Panc1 (cell line): Measurements from ENCODE around the gene PDP2. TPM values are rescaled to one million over a fixed set of nuclear protein-coding genes. Genes with fewer than 3 reads are reported as not detected.

Experiments
- ATAC-seq: fragments of 200-7000 bp; cut with Tn5 transposase; 2 replicates; pipeline ENCODE4 v1.9.1; 2020; ENCODE audit warnings: mild to moderate bottlenecking, moderate library complexity
- BruUV-seq: library from RNA; stranded (reverse); fragments of 400-500 nt; replicated peaks from 2 replicates; lab custom pipeline; 2021; lab: Mats Ljungman, UMichigan
- CTCF ChIA-PET: fragments of 300-600 bp; sonication (Branson Sonifier 250); formaldehyde crosslinking; loops from one replicate; lab custom pipeline; 2022; ENCODE audit warnings: antibody characterized with exemption; lab: Charles Lee
- POLR2A ChIA-PET: fragments of 300-600 bp; sonication (Branson Sonifier 250); formaldehyde crosslinking; loops from one replicate; lab custom pipeline; 2022; ENCODE audit warnings: antibody characterized with exemption; lab: Charles Lee
- DNase-seq: peaks from one replicate; pipeline ENCODE4 v3.0.0-alpha.2; 2010; ENCODE audit warnings: low read depth, low spot score
- H3K27ac ChIP-seq: 2 replicates; pipeline ENCODE4 v1.5.1; 2011; ENCODE audit warnings: mild to moderate bottlenecking, low read length, inconsistent platforms
- H3K27me3 ChIP-seq: fragments of 200-500 bp; sonication (Bioruptor generic); 2 replicates; pipeline ENCODE4 v1.6.0; 2014; ENCODE audit warnings: low read length, inconsistent platforms; ENCODE audit not compliant: control insufficient read depth, insufficient read depth
- H3K36me3 ChIP-seq: fragments of 200-500 bp; sonication (Bioruptor generic); 2 replicates; pipeline ENCODE4 v1.5.1; 2014; ENCODE audit warnings: inconsistent platforms, mild to moderate bottlenecking, low read length, moderate library complexity; ENCODE audit not compliant: control insufficient read depth, insufficient read depth
- H3K4me1 ChIP-seq: 2 replicates; pipeline ENCODE4 v1.5.1; 2011; ENCODE audit warnings: inconsistent platforms, mild to moderate bottlenecking, low read length, moderate library complexity; ENCODE audit not compliant: control insufficient read depth, insufficient read depth
- H3K4me3 ChIP-seq, 2 experiments: 2 replicates each; pipeline ENCODE4 v1.5.1; 2011 to 2012; ENCODE audit warnings: low read depth in 2 of 2, low read length in 2 of 2, mild to moderate bottlenecking in 2 of 2, inconsistent platforms in 1 of 2, moderate library complexity in 1 of 2
- H3K9me3 ChIP-seq: fragments of 200-500 bp; sonication (Bioruptor generic); 2 replicates; pipeline ENCODE4 v1.5.1; 2014; ENCODE audit warnings: low read depth, mild to moderate bottlenecking, inconsistent platforms, low read length, moderate library complexity; ENCODE audit not compliant: control insufficient read depth, insufficient read depth
- CTCF ChIP-seq: fragments of 450-650 bp; IDR thresholded peaks from 2 replicates; pipeline ENCODE4 v1.5.1; 2017; ENCODE audit warnings: mild to moderate bottlenecking
- POLR2AphosphoS5 ChIP-seq: IDR thresholded peaks from 2 replicates; pipeline ENCODE4 v1.6.1; 2012; ENCODE audit warnings: mild to moderate bottlenecking, low read depth, low read length, moderate library complexity
- REST ChIP-seq, 2 experiments: IDR thresholded peaks; 2 replicates each; pipeline ENCODE4 v1.6.1; 2011 to 2012; ENCODE audit warnings: low read depth in 2 of 2, control low read depth in 1 of 2, low read length in 1 of 2, mild to moderate bottlenecking in 1 of 2, moderate library complexity in 1 of 2; ENCODE audit not compliant: insufficient read depth in 1 of 2
- SIN3A ChIP-seq: IDR thresholded peaks from 2 replicates; pipeline ENCODE4 v1.6.1; 2012; ENCODE audit warnings: low read depth, mild to moderate bottlenecking, low read length, moderate library complexity, borderline replicate concordance; ENCODE audit not compliant: insufficient read depth
- TCF7L2 ChIP-seq: IDR thresholded peaks from 2 replicates; pipeline ENCODE4 v1.6.1; 2011; ENCODE audit warnings: mild to moderate bottlenecking, low read depth, low read length, inconsistent platforms
- in situ Hi-C: cut with HindIII; loops from 2 replicates; pipeline ENCODE4 v1.10.0; 2016; ENCODE audit warnings: low sequenced_read_pairs, low pct_unique_long_range_greater_than_20kb
- intact Hi-C: fragments of 100-400 bp; cut with micrococcal nuclease; formaldehyde crosslinking; loops from one replicate; pipeline ENCODE4 v1.10.0; 2022; ENCODE audit not compliant: unreplicated experiment
- total RNA-seq: library from RNA; stranded (reverse); gene quantifications from one replicate; pipeline ENCODE4 v1.2.1, GENCODE V29; 2021; ENCODE audit not compliant: unreplicated experiment

PDP2 gene
- total RNA-seq, 1 experiment from 2014 or later, result 15.9 TPM

DNA sequence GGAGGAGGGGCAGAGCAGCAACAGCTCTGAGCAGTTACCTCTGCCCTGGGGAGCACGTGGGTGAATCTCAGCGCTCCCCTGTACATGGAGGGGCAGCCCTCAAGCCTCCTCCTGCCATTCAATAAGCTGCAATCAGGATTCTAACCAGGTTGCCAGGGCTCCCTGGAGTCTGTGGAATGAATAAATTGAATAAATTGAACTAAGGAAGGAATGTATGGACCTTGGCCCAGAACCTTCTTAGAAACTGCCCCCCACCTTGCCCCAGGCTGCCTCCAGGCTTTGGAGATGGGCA, 39.9 kb downstream of the PDP2 start:
- ATAC-seq (no peak), DNase-seq (no peak)
- H3K4me3 ChIP-seq, result no peak overlapping the region
- BruUV-seq, result no TSS peak
- H3K36me3 ChIP-seq, result no peaks in the 10 kb centered on the region
- in situ Hi-C loops, result no loop called here
- ChIA-PET POLR2A (no interaction called here), CTCF (no interaction called here)
- H3K9me3 ChIP-seq, result no peaks in the 10 kb centered on the region
- no peak overlapping the region for H3K27ac ChIP-seq
- intact Hi-C loops, result no loop called here
- H3K27me3 ChIP-seq, result no peaks in the 10 kb centered on the region
- TF ChIP-seq REST (IDR thresholded peaks at IDR 0.05; ENCODE audit: insufficient read depth in 1 of 2, low read depth in 2 of 2, low read length in 1 of 2), result no peak
- TF ChIP-seq SIN3A, result no peak
- TF ChIP-seq POLR2AphosphoS5, result no peak
- TF ChIP-seq CTCF, result no peak
- TF ChIP-seq TCF7L2, result no peak
- no peaks in the 10 kb centered on the region for H3K4me1 ChIP-seq

DNA sequence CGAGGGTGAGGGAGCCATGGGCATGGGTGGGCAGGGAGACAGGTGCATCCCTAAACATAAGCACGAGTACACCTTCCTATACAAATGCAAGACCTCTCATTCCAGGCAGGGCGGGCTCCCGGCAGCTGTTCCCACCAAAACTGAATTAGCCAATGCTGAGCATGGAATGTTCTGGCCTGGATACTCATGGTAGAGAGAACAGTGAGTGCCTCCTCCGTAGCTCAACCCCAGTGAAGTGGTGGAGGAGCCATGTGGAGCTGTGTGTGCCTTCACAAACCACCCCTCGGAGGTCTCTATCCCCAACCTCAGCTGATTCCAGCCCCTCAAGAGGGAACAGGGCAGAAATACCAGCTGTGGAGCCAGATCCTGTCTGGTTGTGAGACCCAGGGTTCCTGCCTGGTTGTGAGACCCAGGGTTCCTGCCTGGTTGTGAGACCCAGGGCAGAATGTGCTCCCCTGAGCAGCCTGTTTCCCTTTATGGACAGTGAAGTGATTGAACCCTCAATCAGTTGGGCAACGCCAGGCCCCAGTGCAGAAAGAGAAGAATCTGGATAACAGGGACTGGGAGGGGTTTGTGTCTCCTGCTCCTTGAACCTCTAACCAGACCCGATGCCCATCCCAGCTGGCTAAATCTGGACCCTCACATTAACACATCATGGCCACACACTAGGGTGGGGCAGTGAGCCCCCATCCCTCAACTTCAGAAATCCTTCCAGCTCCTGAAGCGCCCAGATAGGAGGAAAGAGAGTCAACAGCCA, 40.8 kb downstream of the PDP2 start:
- Histone ChIP-seq H3K36me3 (no peaks in the 10 kb centered on the region), H3K4me3 (no peak overlapping the region), H3K27ac (no peak overlapping the region), H3K9me3 (no peaks in the 10 kb centered on the region), H3K27me3 (no peaks in the 10 kb centered on the region), H3K4me1 (peaks cover 6% of the 10 kb centered on the region; the same call in 1 of the 2 replicates)
- ChIA-PET POLR2A (no interaction called here), CTCF (interaction anchor here (0.5 to 0.6 kb wide), 2 partner anchors 8 to 53 kb away, joined by 3 to 4 read pairs; no protein-coding TSS in a partner anchor)
- BruUV-seq, result no TSS peak
- no peak for TF ChIP-seq SIN3A
- TF ChIP-seq REST (IDR thresholded peaks at IDR 0.05; ENCODE audit: insufficient read depth in 1 of 2, low read depth in 2 of 2, low read length in 1 of 2), result no peak
- TF ChIP-seq TCF7L2, result no peak
- no peak for TF ChIP-seq POLR2AphosphoS5
- TF ChIP-seq CTCF, result no peak
- DNase-seq (no peak), ATAC-seq (no peak)
- in situ Hi-C loops (no loop called here), intact Hi-C loops (no loop called here)
